Endodermal cell (in vitro differentiated cells): Measurements from ENCODE around the gene MRNIP. TPM values are rescaled to one million over a fixed set of nuclear protein-coding genes. Genes with fewer than 3 reads are reported as not detected.
A peak's percentile ranks its signal among the peaks of the same experiment; 100 is the strongest.

Source experiments
- DNase-seq: peaks from one replicate; pipeline ENCODE4 v3.0.0-alpha.2; 2017
- H3K27ac ChIP-seq: 2 replicates; pipeline ENCODE4 v1.5.1; 2013; ENCODE audit warnings: mild to moderate bottlenecking, low read depth, low read length, moderate library complexity
- H3K27me3 ChIP-seq: 2 replicates; pipeline ENCODE4 v1.6.1; 2013; ENCODE audit warnings: mild to moderate bottlenecking, low read length, moderate library complexity; ENCODE audit not compliant: insufficient read depth, control insufficient read depth, poor library complexity, severe bottlenecking
- H3K36me3 ChIP-seq: 2 replicates; pipeline ENCODE4 v1.7.0; 2013; ENCODE audit warnings: mild to moderate bottlenecking, low read length, moderate library complexity; ENCODE audit not compliant: control insufficient read depth, insufficient read depth
- H3K4me1 ChIP-seq: one replicate; pipeline ENCODE4 v1.7.0; 2013; ENCODE audit warnings: low read length; ENCODE audit not compliant: control insufficient read depth, insufficient read depth
- H3K4me3 ChIP-seq: 2 replicates; pipeline ENCODE4 v1.5.1; 2013; ENCODE audit warnings: mild to moderate bottlenecking, low read length, moderate library complexity
- H3K9ac ChIP-seq: 2 replicates; pipeline ENCODE4 v1.6.1; 2013; ENCODE audit warnings: mild to moderate bottlenecking, low read length, moderate library complexity; ENCODE audit not compliant: poor library complexity, severe bottlenecking; ENCODE audit errors: extremely low read depth
- H3K9me3 ChIP-seq: 2 replicates; pipeline ENCODE4 v1.6.1; 2013; ENCODE audit warnings: mild to moderate bottlenecking, low read length, moderate library complexity; ENCODE audit not compliant: control insufficient read depth
- H3K27ac Mint-ChIP-seq: 2 replicates; pipeline ENCODE4 v1.8.0; 2020; ENCODE audit warnings: mixed read lengths
- H3K27me3 Mint-ChIP-seq: 2 replicates; pipeline ENCODE4 v1.8.0; 2021; ENCODE audit warnings: mild to moderate bottlenecking, mixed read lengths; ENCODE audit not compliant: insufficient read depth
- H3K36me3 Mint-ChIP-seq: 2 replicates; pipeline ENCODE4 v1.8.0; 2020; ENCODE audit warnings: low read depth, mixed read lengths
- H3K4me1 Mint-ChIP-seq: 2 replicates; pipeline ENCODE4 v1.8.0; 2020; ENCODE audit warnings: mixed read lengths
- H3K4me3 Mint-ChIP-seq: 2 replicates; pipeline ENCODE4 v1.8.0; 2020; ENCODE audit warnings: mild to moderate bottlenecking, moderate library complexity, mixed read lengths
- H3K9me3 Mint-ChIP-seq: 2 replicates; pipeline ENCODE4 v1.8.0; 2020; ENCODE audit warnings: mild to moderate bottlenecking, mixed read lengths
- CTCF ChIP-seq: fragments of 200-600 bp; sonication (generic); conservative IDR thresholded peaks from 2 replicates; pipeline ENCODE4 v1.5.0; 2021; ENCODE audit warnings: antibody characterized with exemption, mild to moderate bottlenecking
- WGBS, 2 experiments: methylation state at CpG; one replicate each; pipeline versions ENCODE4 v1.1.5 to v1.1.7; 2013; ENCODE audit warnings: missing lambda C conversion rate in 2 of 2, mixed read lengths in 1 of 2; ENCODE audit not compliant: insufficient coverage in 1 of 2, insufficient read length in 1 of 2; 5-methylcytosine and 5-hydroxymethylcytosine counted together
- total RNA-seq, 2 donors: library from RNA; stranded (reverse); fragmentation: NEBNext Ultra II Directional in 1 of 2; extraction: Animal tissue kit (Norgen Biotek cat#: 25700) in 1 of 2; gene quantifications; 2 replicates in 1 of 2; 3 replicates in 1 of 2; pipeline ENCODE4 v1.2.1, GENCODE V29; 2021

MRNIP gene
- total RNA-seq, 2 donors from 2014 or later: 45.8 to 55.3 TPM

GRCh38 chr5:179801304-179802206 is 57.1 kb downstream of the MRNIP start:
- no peaks in the 10 kb centered on the region for H3K9me3 Mint-ChIP-seq
- no peak overlapping the region for H3K27ac ChIP-seq
- whole genome bisulfite sequencing, 2 experiments: 82% methylated on average over 40 to 67 of the region's 67 CpGs
- no peaks in the 10 kb centered on the region for H3K27me3 ChIP-seq
- TF ChIP-seq CTCF: peak; percentile 88
- H3K4me1 ChIP-seq: no peaks in the 10 kb centered on the region
- peaks cover 16% of the 10 kb centered on the region for H3K4me1 Mint-ChIP-seq
- no peak overlapping the region for H3K27ac Mint-ChIP-seq
- no peaks in the 10 kb centered on the region for H3K27me3 Mint-ChIP-seq
- no peak overlapping the region for H3K9ac ChIP-seq
- peaks cover 27% of the 10 kb centered on the region for H3K36me3 Mint-ChIP-seq
- DNase-seq: peak; percentile 93
- H3K36me3 ChIP-seq: peaks cover 47% of the 10 kb centered on the region
- H3K4me3 ChIP-seq: no peak overlapping the region
- H3K9me3 ChIP-seq: no peaks in the 10 kb centered on the region
- no peak overlapping the region for H3K4me3 Mint-ChIP-seq

GRCh38 chr5:179800696-179801201 is 57.9 kb downstream of the MRNIP start:
- 88 to 96% methylated on average over 11 to 12 of the region's 12 CpGs for WGBS, 2 experiments
- Mint-ChIP-seq H3K27me3 (no peaks in the 10 kb centered on the region), H3K9me3 (no peaks in the 10 kb centered on the region), H3K4me3 (no peak overlapping the region), H3K36me3 (peaks cover 27% of the 10 kb centered on the region), H3K4me1 (peaks cover 16% of the 10 kb centered on the region), H3K27ac (no peak overlapping the region)
- Histone ChIP-seq H3K27ac (no peak overlapping the region), H3K27me3 (no peaks in the 10 kb centered on the region), H3K9me3 (no peaks in the 10 kb centered on the region), H3K4me1 (no peaks in the 10 kb centered on the region), H3K9ac (no peak overlapping the region), H3K4me3 (no peak overlapping the region), H3K36me3 (peaks cover 47% of the 10 kb centered on the region)
- no peak for TF ChIP-seq CTCF
- no peak for DNase-seq

- 93 to 96% methylated on average over 9 to 21 of the region's 21 CpGs for WGBS, 2 experiments
- Histone ChIP-seq H3K9me3 (no peaks in the 10 kb centered on the region), H3K27ac (no peak overlapping the region), H3K9ac (no peak overlapping the region), H3K36me3 (peaks cover 47% of the 10 kb centered on the region), H3K4me1 (no peaks in the 10 kb centered on the region), H3K4me3 (no peak overlapping the region), H3K27me3 (no peaks in the 10 kb centered on the region)
- H3K27ac Mint-ChIP-seq: no peak overlapping the region
- peaks cover 27% of the 10 kb centered on the region for H3K36me3 Mint-ChIP-seq
- no peaks in the 10 kb centered on the region for H3K9me3 Mint-ChIP-seq
- no peak for TF ChIP-seq CTCF
- no peak for DNase-seq
- H3K4me1 Mint-ChIP-seq: peaks cover 14% of the 10 kb centered on the region
- H3K4me3 Mint-ChIP-seq: no peak overlapping the region
- no peaks in the 10 kb centered on the region for H3K27me3 Mint-ChIP-seq
Measured at GRCh38 chr5:179800071-179800695, 58.4 kb downstream of the MRNIP start.
